Body of pancreas (tissue), 4 donors: ENCODE results near the gene DAB2IP. TPM values are rescaled to one million over a fixed set of nuclear protein-coding genes. Genes with fewer than 3 reads are reported as not detected.

ENCODE experiments used
- ATAC-seq: fragments of 150-250 bp; one replicate; pipeline ENCODE4 v1.9.1; 2016
- DNase-seq, 4 donors: peaks; one replicate each; pipeline ENCODE4 v3.0.0-alpha.2; 2019
- H3K27ac ChIP-seq, 4 donors: fragments of 200-600 bp; sonication (generic); 1 replicate in 3 of 4; 2 replicates in 1 of 4; pipeline versions ENCODE4 v1.5.1 to v1.6.1; 2016 to 2019; ENCODE audit warnings: mild to moderate bottlenecking in 1 of 4, mixed read lengths in 1 of 4, moderate library complexity in 1 of 4
- H3K27me3 ChIP-seq, 2 donors: fragments of 200-600 bp; sonication (generic); one replicate each; pipeline ENCODE4 v1.6.0; 2016; ENCODE audit warnings: mild to moderate bottlenecking in 1 of 2
- H3K36me3 ChIP-seq, 2 donors: fragments of 200-600 bp; sonication (generic); replicated peaks in 1 of 2; 2 replicates each; pipeline ENCODE4 v1.5.1; 2016; ENCODE audit warnings: low read depth in 2 of 2; ENCODE audit not compliant: insufficient read depth in 1 of 2
- H3K4me1 ChIP-seq: fragments of 200-600 bp; sonication (generic); one replicate; pipeline ENCODE4 v1.6.0; 2016
- H3K4me3 ChIP-seq, 2 donors: fragments of 200-600 bp; sonication (generic); 1 replicate in 1 of 2; 2 replicates in 1 of 2; pipeline ENCODE4 v1.5.1; 2016 to 2019
- H3K9me3 ChIP-seq, 3 donors: fragments of 200-600 bp; sonication (generic); 1 replicate in 2 of 3; 2 replicates in 1 of 3; pipeline ENCODE4 v1.5.1; 2016
- POLR2A ChIP-seq, 3 donors: fragments of 450-650 bp; IDR thresholded peaks; one replicate each; pipeline ENCODE4 v1.6.1; 2016; ENCODE audit warnings: antibody characterized with exemption in 3 of 3, mild to moderate bottlenecking in 2 of 3
- WGBS, 2 donors: methylation state at CpG; one replicate each; pipeline ENCODE4 v1.1.5; 2017; 5-methylcytosine and 5-hydroxymethylcytosine counted together
- intact Hi-C: fragments of 100-400 bp; cut with DNase I; formaldehyde crosslinking; loops from one replicate; pipeline ENCODE4 v1.15.1; 2023
- total RNA-seq, 2 donors: library from RNA; depleted of rRNA; stranded (reverse); fragments of >200 nt; gene quantifications; one replicate each; pipeline ENCODE4 v1.1.0, GENCODE V29; 2016
- TF ChIP-seq, protein P1 (sequence below), 7 experiments: fragments of 450-650 bp in 4 of 7; fragments of 200-600 bp in 3 of 7; sonication (generic) in 3 of 7; IDR thresholded peaks; one replicate each; pipeline ENCODE4 v1.5.1; 2016 to 2019; ENCODE audit warnings: antibody characterized with exemption in 7 of 7

Gene DAB2IP
- total RNA-seq, 2 donors from 2014 or later, result 25.2 to 34.9 TPM

DNA sequence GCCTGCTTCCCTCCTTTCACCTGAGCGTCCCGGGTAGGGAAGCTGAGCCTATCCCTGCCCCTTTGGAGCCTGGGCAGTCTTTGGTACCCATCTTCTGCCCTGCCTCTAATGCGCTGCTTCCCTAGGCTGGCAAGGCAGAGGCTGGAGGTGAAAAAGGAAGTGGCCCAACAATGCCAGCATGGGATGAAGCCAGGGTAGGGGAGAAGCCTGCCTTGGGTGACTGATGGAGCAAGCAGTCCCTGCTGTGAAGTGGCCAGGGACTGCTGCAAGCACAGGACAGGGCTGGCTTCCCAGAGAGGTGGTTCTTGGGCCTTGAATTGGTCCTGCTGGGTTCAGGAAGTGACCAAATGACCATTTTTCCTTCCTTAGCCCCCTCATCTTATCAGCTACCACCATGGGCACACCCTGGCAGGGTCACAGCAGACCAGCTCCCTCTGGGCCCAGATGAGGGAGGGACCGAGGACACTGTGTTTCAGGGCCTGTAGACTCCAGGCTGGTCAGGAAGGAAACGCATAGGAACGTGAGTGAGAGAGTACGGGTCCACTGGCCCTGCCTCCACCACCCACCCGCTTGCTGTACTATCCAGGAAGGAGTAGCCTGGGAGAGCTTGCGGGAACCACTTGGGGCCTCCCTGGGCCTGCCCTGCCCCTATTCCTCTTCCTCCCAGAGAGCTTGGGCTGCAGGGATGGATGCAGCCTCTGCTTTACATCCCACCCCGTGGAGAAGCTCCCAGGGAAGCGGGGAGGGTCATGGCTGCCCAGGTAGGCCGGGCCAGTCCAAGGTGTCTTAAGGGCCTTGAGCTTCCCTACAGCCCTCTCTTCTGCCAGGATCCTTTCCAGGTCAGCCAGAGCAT is 102.6 kb downstream of the DAB2IP start:
- no peaks in the 10 kb centered on the region for H3K9me3 ChIP-seq
- peaks cover 74% of the 10 kb centered on the region for H3K4me1 ChIP-seq
- TF ChIP-seq POLR2A (IDR thresholded peaks at IDR 0.05), result no peak
- TF ChIP-seq, protein P1, sequence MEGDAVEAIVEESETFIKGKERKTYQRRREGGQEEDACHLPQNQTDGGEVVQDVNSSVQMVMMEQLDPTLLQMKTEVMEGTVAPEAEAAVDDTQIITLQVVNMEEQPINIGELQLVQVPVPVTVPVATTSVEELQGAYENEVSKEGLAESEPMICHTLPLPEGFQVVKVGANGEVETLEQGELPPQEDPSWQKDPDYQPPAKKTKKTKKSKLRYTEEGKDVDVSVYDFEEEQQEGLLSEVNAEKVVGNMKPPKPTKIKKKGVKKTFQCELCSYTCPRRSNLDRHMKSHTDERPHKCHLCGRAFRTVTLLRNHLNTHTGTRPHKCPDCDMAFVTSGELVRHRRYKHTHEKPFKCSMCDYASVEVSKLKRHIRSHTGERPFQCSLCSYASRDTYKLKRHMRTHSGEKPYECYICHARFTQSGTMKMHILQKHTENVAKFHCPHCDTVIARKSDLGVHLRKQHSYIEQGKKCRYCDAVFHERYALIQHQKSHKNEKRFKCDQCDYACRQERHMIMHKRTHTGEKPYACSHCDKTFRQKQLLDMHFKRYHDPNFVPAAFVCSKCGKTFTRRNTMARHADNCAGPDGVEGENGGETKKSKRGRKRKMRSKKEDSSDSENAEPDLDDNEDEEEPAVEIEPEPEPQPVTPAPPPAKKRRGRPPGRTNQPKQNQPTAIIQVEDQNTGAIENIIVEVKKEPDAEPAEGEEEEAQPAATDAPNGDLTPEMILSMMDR (IDR thresholded peaks at IDR 0.05), result no peak
- WGBS, 2 donors, result 79 to 97% methylated on average over 9 to 12 of the region's 12 CpGs
- ATAC-seq, result no peak
- no peak for DNase-seq
- peak overlapping the region; percentile 10 to 83 (median 30) for H3K27ac ChIP-seq
- H3K4me3 ChIP-seq, result no peak overlapping the region
- H3K27me3 ChIP-seq, result no peaks in the 10 kb centered on the region
- H3K36me3 ChIP-seq, result no peaks in the 10 kb centered on the region
- intact Hi-C loops, result no loop called here

DNA sequence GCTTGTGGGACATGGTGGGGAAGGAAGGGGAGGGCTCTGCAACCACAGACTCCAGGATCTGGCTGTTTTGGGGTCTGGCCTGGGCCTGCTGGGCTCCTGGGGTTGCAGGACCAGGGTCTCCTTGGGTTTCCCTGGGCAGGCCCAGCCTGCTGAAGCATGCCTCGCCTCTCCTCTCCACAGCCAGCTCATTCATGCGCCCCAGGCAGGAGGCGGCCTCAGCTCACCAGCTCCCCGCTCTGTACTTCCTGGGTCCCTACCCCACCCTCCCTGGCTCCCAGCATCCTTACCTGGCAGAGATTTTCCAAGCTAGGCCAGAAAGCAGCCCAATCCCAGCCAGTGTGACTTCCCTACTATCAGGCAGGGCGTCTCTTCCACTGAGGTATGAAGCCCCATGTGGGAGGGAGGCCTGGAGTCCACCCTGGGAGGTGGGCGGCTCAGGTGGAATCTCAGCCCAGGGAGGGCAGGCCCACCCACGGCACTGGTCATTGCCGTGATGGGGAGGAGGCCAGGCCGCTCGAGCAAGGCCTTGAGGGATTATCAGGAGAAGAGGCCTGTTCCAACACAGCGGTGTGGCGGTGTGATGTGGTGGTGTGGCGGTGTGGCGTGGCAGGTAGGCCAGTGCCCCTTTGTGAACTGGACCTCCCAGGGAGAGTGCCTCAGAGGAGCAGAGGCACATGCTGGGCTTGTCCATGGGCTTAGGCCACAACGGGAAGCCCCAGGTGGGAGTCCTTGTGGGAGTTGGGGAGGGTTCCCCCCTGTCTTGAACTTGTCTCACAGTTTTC is 103.4 kb downstream of the DAB2IP start:
- Histone ChIP-seq H3K4me3 (no peak overlapping the region), H3K4me1 (peaks cover 65% of the 10 kb centered on the region), H3K9me3 (no peaks in the 10 kb centered on the region), H3K27me3 (no peaks in the 10 kb centered on the region), H3K27ac (peak overlapping the region in 3 of 4 donors; percentile 10 to 83 (median 42)), H3K36me3 (no peaks in the 10 kb centered on the region)
- ATAC-seq (no peak), DNase-seq (peak in 1 of 4 donors; percentile 38)
- intact Hi-C loops, result no loop called here
- WGBS, 2 donors, result 75 to 88% methylated on average over 14 to 15 of the region's 15 CpGs
- no peak for TF ChIP-seq POLR2A (IDR thresholded peaks at IDR 0.05)
- TF ChIP-seq, protein P1 (IDR thresholded peaks at IDR 0.05), result no peak

DNA sequence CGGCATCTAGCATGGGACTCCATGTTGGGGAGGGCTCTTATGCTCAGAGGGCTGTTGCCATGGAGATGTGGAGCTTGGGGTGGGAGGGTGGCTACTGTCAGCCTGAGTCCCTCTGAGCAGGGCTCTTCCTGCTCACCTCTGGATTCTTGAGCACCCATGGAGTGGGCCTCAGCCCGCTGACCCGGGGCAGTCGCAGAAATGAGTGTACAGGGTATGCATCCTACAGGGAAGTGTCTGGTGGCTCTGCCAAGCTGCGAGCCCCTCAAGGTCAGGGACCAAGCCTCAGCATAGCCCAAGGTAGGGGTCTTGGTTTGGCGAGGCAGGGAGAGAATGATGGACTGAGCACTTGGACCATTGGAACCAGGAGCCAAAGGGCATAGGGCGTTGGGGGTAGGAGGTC is 104.1 kb downstream of the DAB2IP start:
- TF ChIP-seq, protein P1 (IDR thresholded peaks at IDR 0.05), result no peak
- no peak for TF ChIP-seq POLR2A (IDR thresholded peaks at IDR 0.05)
- H3K4me3 ChIP-seq, result no peak overlapping the region
- peaks cover 0 to 2% of the 10 kb centered on the region in 2 donors for H3K36me3 ChIP-seq
- intact Hi-C loops, result no loop called here
- H3K27ac ChIP-seq, result peak overlapping the region in 2 of 4 donors; percentile 10 to 83
- ATAC-seq (no peak), DNase-seq (no peak)
- H3K27me3 ChIP-seq, result no peaks in the 10 kb centered on the region
- no peaks in the 10 kb centered on the region for H3K9me3 ChIP-seq
- H3K4me1 ChIP-seq, result peaks cover 58% of the 10 kb centered on the region
- WGBS, 2 donors, result 83 to 91% methylated on average over 6 to 7 of the region's 7 CpGs

DNA sequence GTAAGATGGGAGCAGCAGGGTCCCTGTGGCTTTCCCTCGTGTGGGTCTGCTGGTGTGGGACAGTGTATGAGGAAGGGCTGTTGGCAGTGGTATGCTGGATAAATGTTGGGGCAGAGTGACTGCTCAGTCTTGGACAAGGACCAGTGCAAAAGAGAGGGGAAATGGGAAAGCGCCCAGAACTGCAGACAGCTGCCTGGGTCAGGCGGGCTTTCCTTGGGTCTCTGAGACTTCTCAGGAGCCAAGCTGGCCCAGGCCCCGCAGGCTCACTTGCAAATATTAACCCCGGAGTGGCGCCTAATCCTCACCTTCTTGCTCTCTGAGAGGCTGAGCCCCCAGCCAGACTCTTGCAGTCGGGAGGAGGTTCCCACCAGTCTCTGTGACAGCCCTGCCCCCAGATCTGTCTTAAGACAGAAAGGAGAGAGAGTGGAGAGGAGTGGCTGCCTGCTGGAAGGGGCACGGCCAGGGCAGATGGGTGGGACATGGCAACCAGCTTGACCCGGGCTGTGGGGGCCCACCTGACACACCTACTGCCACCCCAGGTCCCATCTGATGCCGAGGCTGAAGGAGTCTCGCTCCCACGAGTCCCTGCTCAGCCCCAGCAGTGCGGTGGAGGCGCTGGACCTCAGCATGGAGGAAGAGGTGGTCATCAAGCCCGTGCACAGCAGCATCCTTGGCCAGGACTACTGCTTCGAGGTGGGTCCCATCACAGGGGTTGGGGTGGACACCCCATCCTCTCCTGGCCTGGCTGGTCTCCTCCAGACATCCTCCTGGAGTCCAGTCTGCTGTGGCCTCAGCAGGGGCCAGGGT is 105.2 kb downstream of the DAB2IP start:
- intact Hi-C loops, result no loop called here
- H3K9me3 ChIP-seq, result no peaks in the 10 kb centered on the region
- H3K27me3 ChIP-seq, result no peaks in the 10 kb centered on the region
- H3K4me3 ChIP-seq, result no peak overlapping the region
- H3K36me3 ChIP-seq, result peaks cover 0 to 6% of the 10 kb centered on the region in 2 donors
- TF ChIP-seq, protein P1 (IDR thresholded peaks at IDR 0.05), result no peak
- no peak for TF ChIP-seq POLR2A (IDR thresholded peaks at IDR 0.05)
- no peak for DNase-seq
- H3K4me1 ChIP-seq, result peaks cover 47% of the 10 kb centered on the region
- peak overlapping the region in 2 of 4 donors; percentile 9 to 83 for H3K27ac ChIP-seq
- WGBS, 2 donors, result 78 to 79% methylated on average over 14 to 16 of the region's 16 CpGs
- no peak for ATAC-seq
